Activated T-helper 1 cell treated with anti-CD3 and anti-CD28 coated beads, Interleukin-12 subunit alpha, Interleukin-12 subunit beta, Interleukin-2, Interleukin-4 antibody, amounts not matched to agents 30 ng/mL and 10 ng/mL and 1 ng/mL, durations not matched to agents 14 hours and 24 hours and 36 hours (primary cell): ENCODE measurements around the gene RTP4. TPM values are rescaled to one million over a fixed set of nuclear protein-coding genes. Genes with fewer than 3 reads are reported as not detected.

ENCODE experiments used
- DNase-seq: peaks from one replicate; pipeline ENCODE4 v3.0.0; 2021; ENCODE audit warnings: low spot score
- H3K27ac Mint-ChIP-seq: one replicate; pipeline ENCODE4 v1.8.0; 2021; ENCODE audit warnings: mild to moderate bottlenecking, mixed read lengths
- H3K27me3 Mint-ChIP-seq: one replicate; pipeline ENCODE4 v1.8.0; 2022; ENCODE audit warnings: mild to moderate bottlenecking, moderate library complexity, mixed read lengths; ENCODE audit not compliant: insufficient read depth
- H3K36me3 Mint-ChIP-seq: one replicate; pipeline ENCODE4 v1.8.0; 2021; ENCODE audit warnings: low read depth, mixed read lengths
- H3K4me1 Mint-ChIP-seq: one replicate; pipeline ENCODE4 v1.8.0; 2021; ENCODE audit warnings: low read depth, mixed read lengths
- H3K4me3 Mint-ChIP-seq: one replicate; pipeline ENCODE4 v1.8.0; 2021; ENCODE audit warnings: mild to moderate bottlenecking, moderate library complexity, mixed read lengths
- H3K9me3 Mint-ChIP-seq: one replicate; pipeline ENCODE4 v1.8.0; 2021; ENCODE audit warnings: mixed read lengths
- intact Hi-C: fragments of 100-400 bp; cut with micrococcal nuclease; formaldehyde crosslinking; loops from one replicate; pipeline ENCODE4 v1.15.1; 2024
- total RNA-seq: library from RNA; stranded (reverse); gene quantifications from 2 replicates; pipeline ENCODE4 v1.2.3, GENCODE V29; 2022

The RTP4 gene
- total RNA-seq, 1 donor from 2014 or later = 4.0 TPM

DNA sequence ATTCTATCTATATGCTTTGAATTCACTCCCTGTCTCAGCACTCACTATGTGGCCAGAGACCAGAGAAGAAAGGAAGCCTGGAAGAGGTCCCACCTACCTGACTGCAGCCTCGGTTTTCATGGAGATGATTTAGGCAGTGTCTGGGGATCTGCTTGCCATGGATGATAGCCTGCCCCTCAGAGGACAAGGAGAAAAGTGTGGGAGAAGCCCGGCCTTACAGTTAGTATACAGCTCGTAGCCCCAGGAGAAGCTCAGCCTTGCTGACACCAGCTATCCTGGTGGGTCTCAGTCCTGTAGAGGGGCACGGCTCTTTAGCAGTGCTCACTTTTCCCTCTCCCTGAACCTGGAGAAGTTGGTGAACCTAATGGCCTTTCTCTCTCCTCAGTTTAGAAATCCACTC is 25.9 kb upstream of the RTP4 start:
- H3K27ac Mint-ChIP-seq = no peak overlapping the region
- H3K27me3 Mint-ChIP-seq = peaks cover 22% of the 10 kb centered on the region
- H3K36me3 Mint-ChIP-seq = no peaks in the 10 kb centered on the region
- H3K4me1 Mint-ChIP-seq = no peaks in the 10 kb centered on the region
- intact Hi-C loops = no loop called here
- no peak for DNase-seq
- no peaks in the 10 kb centered on the region for H3K9me3 Mint-ChIP-seq
- no peak overlapping the region for H3K4me3 Mint-ChIP-seq

DNA sequence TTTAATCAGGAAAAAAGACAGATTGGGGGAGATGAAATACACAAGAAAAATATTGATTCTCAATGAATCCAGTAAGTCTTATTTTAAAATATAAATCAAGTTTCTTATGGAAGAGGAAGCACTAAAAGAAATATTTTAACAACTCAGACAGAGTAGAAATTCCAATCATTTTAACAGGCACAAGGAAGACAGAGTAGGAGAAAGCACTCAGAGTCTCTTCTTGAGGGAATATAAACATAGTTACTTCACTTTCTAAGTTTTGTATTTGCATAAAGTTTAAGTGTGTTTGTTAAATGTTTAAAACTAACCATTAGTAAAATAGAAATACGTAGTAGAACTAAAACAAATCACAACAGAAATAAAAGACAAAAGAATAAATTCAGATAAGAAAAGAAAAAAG is 24.5 kb upstream of the RTP4 start:
- H3K4me3 Mint-ChIP-seq = no peak overlapping the region
- no peaks in the 10 kb centered on the region for H3K9me3 Mint-ChIP-seq
- no peaks in the 10 kb centered on the region for H3K4me1 Mint-ChIP-seq
- H3K27me3 Mint-ChIP-seq = peaks cover 22% of the 10 kb centered on the region
- intact Hi-C loops = no loop called here
- DNase-seq = no peak
- H3K27ac Mint-ChIP-seq = no peak overlapping the region
- no peaks in the 10 kb centered on the region for H3K36me3 Mint-ChIP-seq

GRCh38 chr3:187352581-187353575 is 15.3 kb upstream of the RTP4 start:
- Mint-ChIP-seq H3K27ac (no peak overlapping the region), H3K9me3 (no peaks in the 10 kb centered on the region), H3K4me1 (no peaks in the 10 kb centered on the region), H3K4me3 (no peak overlapping the region), H3K36me3 (no peaks in the 10 kb centered on the region), H3K27me3 (peaks cover 14% of the 10 kb centered on the region)
- no peak for DNase-seq
- intact Hi-C loops = no loop called here

- Mint-ChIP-seq H3K27me3 (peaks cover 5% of the 10 kb centered on the region), H3K36me3 (no peaks in the 10 kb centered on the region), H3K4me3 (no peak overlapping the region), H3K27ac (no peak overlapping the region), H3K9me3 (no peaks in the 10 kb centered on the region), H3K4me1 (peaks cover 11% of the 10 kb centered on the region)
- intact Hi-C loops = no loop called here
- DNase-seq = no peak
Observed at GRCh38 chr3:187358068-187358467, 10.1 kb upstream of the RTP4 start.

DNA sequence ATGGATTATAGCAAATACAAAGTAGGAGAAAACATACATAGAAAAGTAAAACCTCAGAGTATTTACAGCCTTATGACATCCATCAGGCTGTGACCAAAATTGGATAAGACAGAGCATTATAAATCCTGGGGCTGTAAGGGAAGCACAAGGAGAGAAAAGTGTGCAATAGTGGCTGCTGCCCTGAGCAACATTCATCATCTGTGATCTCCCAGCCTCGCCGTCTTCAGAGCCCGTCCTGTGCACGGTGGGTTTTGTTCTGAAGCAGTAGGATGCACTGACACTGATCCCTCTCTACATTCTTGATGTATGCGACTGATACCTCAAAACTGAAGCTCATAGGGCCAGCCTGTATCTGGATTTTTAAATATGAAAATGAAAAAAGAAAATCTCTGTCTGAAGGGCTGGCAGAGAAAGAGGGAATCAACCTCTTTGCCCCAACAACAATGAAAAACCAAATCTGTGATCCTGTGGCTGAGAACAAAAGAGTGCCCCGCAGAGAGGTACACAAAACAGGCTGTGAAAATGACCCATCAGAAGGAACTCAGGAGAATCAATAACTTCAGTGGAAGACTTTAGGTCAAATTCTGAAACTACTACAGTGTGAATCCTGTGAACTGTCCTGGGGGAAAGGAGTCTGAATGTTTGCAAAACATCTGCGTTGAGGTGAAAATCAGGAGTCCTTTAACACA is 8.2 kb upstream of the RTP4 start:
- intact Hi-C loops = loop anchor here (5.0 kb wide), 1 partner anchor 633 kb away; no protein-coding TSS in a partner anchor
- Mint-ChIP-seq H3K4me1 (peaks cover 11% of the 10 kb centered on the region), H3K36me3 (no peaks in the 10 kb centered on the region), H3K27me3 (peaks cover 3% of the 10 kb centered on the region), H3K9me3 (no peaks in the 10 kb centered on the region), H3K27ac (no peak overlapping the region), H3K4me3 (no peak overlapping the region)
- no peak for DNase-seq

- Mint-ChIP-seq H3K27ac (no peak overlapping the region), H3K9me3 (no peaks in the 10 kb centered on the region), H3K4me1 (peaks cover 11% of the 10 kb centered on the region), H3K27me3 (peaks cover 3% of the 10 kb centered on the region), H3K36me3 (no peaks in the 10 kb centered on the region), H3K4me3 (no peak overlapping the region)
- DNase-seq = no peak
- intact Hi-C loops = loop anchor here (5.0 kb wide), 1 partner anchor 633 kb away; no protein-coding TSS in a partner anchor
Observed at GRCh38 chr3:187360596-187360995, 7.6 kb upstream of the RTP4 start.

- no peak overlapping the region for H3K27ac Mint-ChIP-seq
- no peak for DNase-seq
- peaks cover 3% of the 10 kb centered on the region for H3K27me3 Mint-ChIP-seq
- intact Hi-C loops = loop anchor here (5.0 kb wide), 1 partner anchor 635 kb away; no protein-coding TSS in a partner anchor
- no peak overlapping the region for H3K4me3 Mint-ChIP-seq
- H3K36me3 Mint-ChIP-seq = no peaks in the 10 kb centered on the region
- no peaks in the 10 kb centered on the region for H3K9me3 Mint-ChIP-seq
- H3K4me1 Mint-ChIP-seq = peaks cover 11% of the 10 kb centered on the region
Observed at GRCh38 chr3:187361835-187362234, 6.3 kb upstream of the RTP4 start.

- DNase-seq = no peak
- Mint-ChIP-seq H3K36me3 (peaks cover 31% of the 10 kb centered on the region), H3K4me3 (peak overlapping the region; percentile 90), H3K4me1 (peaks cover 44% of the 10 kb centered on the region), H3K9me3 (no peaks in the 10 kb centered on the region), H3K27me3 (no peaks in the 10 kb centered on the region), H3K27ac (peak overlapping the region; percentile 98)
- intact Hi-C loops = loop anchor here (1.0 to 5.0 kb wide), 2 partner anchors 48 to 1765 kb away; no protein-coding TSS in a partner anchor
Observed at GRCh38 chr3:187367561-187368103, 553 bp upstream of the RTP4 start.

GRCh38 chr3:187369089-187369447 is 883 bp downstream of the RTP4 start:
- Mint-ChIP-seq H3K27me3 (no peaks in the 10 kb centered on the region), H3K27ac (peak overlapping the region; percentile 98), H3K9me3 (no peaks in the 10 kb centered on the region), H3K4me3 (peak overlapping the region; percentile 90), H3K4me1 (peaks cover 42% of the 10 kb centered on the region), H3K36me3 (peaks cover 44% of the 10 kb centered on the region)
- no peak for DNase-seq
- intact Hi-C loops = loop anchor here (5.0 kb wide), 1 partner anchor 1763 kb away; no protein-coding TSS in a partner anchor

DNA sequence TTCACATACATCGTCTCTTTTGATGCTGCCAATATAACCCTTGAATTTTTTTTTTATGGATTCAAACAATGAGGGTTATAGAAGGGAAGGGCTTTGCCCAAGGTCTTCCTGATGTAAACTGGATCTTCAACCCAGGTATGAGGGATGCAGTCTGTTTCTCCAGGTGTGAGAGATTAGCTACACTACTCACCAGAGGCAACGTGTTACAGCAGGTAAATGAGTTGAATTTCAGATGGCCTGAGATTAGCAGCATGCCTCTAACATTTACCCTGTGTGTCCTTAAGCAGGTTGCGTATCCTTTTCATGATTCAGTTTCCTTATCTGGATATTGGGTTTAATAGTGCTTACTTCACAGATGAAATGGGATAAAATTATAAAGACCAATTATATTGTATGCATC is 1.9 kb downstream of the RTP4 start:
- Mint-ChIP-seq H3K4me1 (peaks cover 48% of the 10 kb centered on the region), H3K4me3 (peak overlapping the region; percentile 75), H3K36me3 (peaks cover 53% of the 10 kb centered on the region), H3K9me3 (peaks cover 4% of the 10 kb centered on the region), H3K27ac (no peak overlapping the region), H3K27me3 (no peaks in the 10 kb centered on the region)
- no peak for DNase-seq
- intact Hi-C loops = no loop called here

- Mint-ChIP-seq H3K36me3 (peaks cover 78% of the 10 kb centered on the region), H3K4me3 (no peak overlapping the region), H3K27me3 (no peaks in the 10 kb centered on the region), H3K27ac (no peak overlapping the region), H3K9me3 (peaks cover 12% of the 10 kb centered on the region), H3K4me1 (peaks cover 46% of the 10 kb centered on the region)
- intact Hi-C loops = no loop called here
- DNase-seq = no peak
Observed at GRCh38 chr3:187375581-187375980, 7.4 kb downstream of the RTP4 start.

- no peak overlapping the region for H3K27ac Mint-ChIP-seq
- H3K4me1 Mint-ChIP-seq = peaks cover 29% of the 10 kb centered on the region
- no peak overlapping the region for H3K4me3 Mint-ChIP-seq
- intact Hi-C loops = no loop called here
- no peak for DNase-seq
- no peaks in the 10 kb centered on the region for H3K27me3 Mint-ChIP-seq
- H3K36me3 Mint-ChIP-seq = peaks cover 56% of the 10 kb centered on the region
- peaks cover 12% of the 10 kb centered on the region for H3K9me3 Mint-ChIP-seq
Observed at GRCh38 chr3:187377842-187378241, 9.7 kb downstream of the RTP4 start.
